Measurements from ENCODE around the gene MTX1.
"Not testable (repeated sequence)": the region's sequence is repeated elsewhere in the genome, so short reads cannot be mapped to it uniquely, and the experiment has no call there.

DNA sequence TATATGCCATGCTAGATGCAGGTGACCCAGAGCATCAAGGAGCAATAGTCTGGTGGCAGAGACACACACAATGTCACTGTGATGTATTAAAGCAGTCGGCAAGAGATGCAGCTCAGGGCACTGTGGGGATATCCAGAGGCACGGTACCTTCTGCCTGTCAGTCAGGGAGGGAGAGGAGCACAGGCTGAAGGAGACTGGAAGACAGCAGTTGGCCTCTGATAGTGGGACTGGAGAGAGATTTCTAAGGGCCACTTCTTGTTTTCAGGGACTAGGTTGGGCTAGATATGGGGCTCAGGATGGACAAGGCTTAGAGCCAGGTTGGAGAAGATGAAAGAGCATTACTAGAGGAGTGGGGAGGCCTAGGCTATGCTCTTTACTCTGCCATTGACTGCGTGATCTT, 22.8 kb downstream of the MTX1 start:
- TF ChIP-seq, protein P1, sequence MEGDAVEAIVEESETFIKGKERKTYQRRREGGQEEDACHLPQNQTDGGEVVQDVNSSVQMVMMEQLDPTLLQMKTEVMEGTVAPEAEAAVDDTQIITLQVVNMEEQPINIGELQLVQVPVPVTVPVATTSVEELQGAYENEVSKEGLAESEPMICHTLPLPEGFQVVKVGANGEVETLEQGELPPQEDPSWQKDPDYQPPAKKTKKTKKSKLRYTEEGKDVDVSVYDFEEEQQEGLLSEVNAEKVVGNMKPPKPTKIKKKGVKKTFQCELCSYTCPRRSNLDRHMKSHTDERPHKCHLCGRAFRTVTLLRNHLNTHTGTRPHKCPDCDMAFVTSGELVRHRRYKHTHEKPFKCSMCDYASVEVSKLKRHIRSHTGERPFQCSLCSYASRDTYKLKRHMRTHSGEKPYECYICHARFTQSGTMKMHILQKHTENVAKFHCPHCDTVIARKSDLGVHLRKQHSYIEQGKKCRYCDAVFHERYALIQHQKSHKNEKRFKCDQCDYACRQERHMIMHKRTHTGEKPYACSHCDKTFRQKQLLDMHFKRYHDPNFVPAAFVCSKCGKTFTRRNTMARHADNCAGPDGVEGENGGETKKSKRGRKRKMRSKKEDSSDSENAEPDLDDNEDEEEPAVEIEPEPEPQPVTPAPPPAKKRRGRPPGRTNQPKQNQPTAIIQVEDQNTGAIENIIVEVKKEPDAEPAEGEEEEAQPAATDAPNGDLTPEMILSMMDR (IDR thresholded peaks at IDR 0.05) = not testable (repeated sequence)
- TF ChIP-seq POLR2A, POLR2AphosphoS5 (IDR thresholded peaks at IDR 0.05): not testable (repeated sequence)
